NCI-H1417 treated with DMSO at 0.1 percent for 48 hours (cell line): ENCODE measurements around the gene MYH8.

Experiments used
- DNase-seq: peaks from one replicate; lab custom pipeline; 2025; lab: John Stamatoyannopoulos, UW

Gene MYH8

GRCh38 chr17:10421900-10422542, at the start of gene MYH8:
Gene MYH8, minus strand, starts transcription at chr17:10421950. Its CDS starts 1,723 bp downstream, at chr17:10420227.
- DNase-seq = no peak

GRCh38 chr17:10469459-10469858, 47.7 kb upstream of the MYH8 start, which contains the start of gene MYH4:
Gene MYH4, minus strand, starts transcription at chr17:10469559. Its CDS starts 2,814 bp downstream, at chr17:10466745.
- DNase-seq = no peak

GRCh38 chr17:10463402-10463801, 41.7 kb upstream of the MYH8 start:
- DNase-seq = no peak

- no peak for DNase-seq
Measured at GRCh38 chr17:10460062-10460461, 38.3 kb upstream of the MYH8 start.

DNA sequence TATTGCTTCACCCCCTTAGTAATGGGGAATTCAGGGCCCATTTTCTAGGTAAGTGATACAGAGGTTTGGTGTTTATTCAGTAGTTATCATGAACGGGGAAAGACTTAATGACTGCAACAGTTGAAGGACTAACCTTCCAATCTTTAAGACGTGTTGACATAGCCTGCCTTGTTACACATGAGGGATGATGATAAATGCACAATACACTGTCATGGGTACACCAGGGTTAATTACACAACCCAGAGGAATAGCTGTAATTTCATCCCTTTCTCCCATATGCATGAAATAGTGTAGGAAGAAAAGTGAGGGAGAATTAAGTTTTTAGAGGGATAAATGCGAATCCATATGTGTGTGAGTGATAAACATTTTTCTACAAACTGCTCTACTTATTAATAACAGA, 37.0 kb upstream of the MYH8 start:
- no peak for DNase-seq

GRCh38 chr17:10457952-10458351, 36.2 kb upstream of the MYH8 start:
- DNase-seq = no peak

- DNase-seq = no peak
Measured at GRCh38 chr17:10447026-10447931, 25.5 kb upstream of the MYH8 start.

GRCh38 chr17:10439816-10440215, 18.1 kb upstream of the MYH8 start:
- DNase-seq = no peak

DNA sequence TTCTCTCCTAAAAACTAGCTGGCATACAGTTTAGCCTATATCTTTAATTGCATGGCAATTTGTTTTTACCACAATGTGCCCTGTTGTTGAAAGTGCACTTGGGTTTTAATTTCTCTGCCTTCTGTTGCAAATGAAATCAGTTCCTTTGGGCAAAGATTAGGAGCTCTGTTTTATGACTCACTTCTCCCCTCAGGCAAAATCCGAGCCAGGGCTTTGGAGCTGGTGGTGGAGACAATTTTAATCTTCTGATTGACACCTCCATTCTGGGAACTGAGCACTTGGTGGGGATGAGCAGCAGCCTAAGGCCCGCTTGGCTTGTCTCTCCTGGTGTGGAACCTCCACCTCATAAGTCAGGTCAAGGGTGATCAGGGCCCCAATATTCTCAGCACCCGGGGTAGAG, 13.3 kb upstream of the MYH8 start:
- DNase-seq = no peak

GRCh38 chr17:10429421-10430045, 7.8 kb upstream of the MYH8 start:
- DNase-seq = no peak

DNA sequence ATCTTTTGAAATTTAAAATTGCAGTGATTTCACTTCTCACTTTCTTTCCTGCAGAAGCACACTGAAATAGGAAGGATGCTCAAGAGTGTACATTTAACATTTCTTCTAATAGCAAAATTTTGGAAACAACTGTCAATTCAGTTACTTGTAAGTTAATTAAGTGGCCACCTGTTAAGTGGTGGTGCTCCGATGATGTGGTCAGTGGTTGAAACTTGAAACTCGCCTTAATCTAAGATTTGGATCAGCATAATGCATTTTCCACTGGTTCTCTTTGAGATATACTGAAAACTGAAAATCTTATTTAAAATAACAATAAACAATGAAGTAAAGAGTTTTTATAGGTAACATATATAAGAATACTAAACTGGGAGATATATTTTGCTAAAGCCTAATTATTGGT, 7.0 kb upstream of the MYH8 start:
- DNase-seq = no peak

DNA sequence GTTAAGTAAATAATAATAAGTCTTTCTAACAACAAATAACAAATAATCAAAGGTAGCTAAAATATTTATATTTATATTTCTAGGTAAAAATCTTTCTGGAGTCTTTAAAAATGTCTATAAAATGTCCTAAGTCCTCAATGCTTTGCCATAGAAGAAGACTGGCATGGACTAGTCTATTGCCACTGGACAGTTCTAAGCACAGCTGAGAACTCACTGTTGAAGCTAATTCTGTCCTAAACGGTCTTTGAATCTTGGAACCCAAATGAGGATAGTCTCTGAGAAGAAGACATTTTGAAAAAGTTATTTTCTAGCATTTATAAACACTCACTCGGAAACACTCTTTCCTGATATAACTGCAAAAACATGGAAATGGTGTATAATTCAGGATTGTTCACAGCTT, 539 bp downstream of the MYH8 start:
- DNase-seq = no peak

DNA sequence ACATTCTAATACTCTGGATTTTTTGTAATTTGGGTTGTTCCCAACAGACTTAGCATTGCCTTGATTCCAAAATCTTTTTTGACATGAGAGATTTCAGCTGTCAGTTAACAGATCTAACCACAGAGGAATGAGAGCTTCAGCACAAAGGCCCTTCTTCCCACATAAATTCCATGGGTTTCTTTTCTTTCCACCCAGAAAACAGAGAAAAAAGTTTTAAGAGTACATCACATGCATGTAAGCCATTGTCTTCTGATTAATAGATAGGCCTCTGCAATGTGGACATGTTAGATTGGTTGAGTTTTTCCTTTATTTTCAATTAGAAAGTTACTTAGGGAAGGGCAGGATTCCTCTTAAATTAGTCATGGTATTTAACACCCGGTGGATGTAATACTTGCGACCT, 939 bp downstream of the MYH8 start:
- no peak for DNase-seq

DNA sequence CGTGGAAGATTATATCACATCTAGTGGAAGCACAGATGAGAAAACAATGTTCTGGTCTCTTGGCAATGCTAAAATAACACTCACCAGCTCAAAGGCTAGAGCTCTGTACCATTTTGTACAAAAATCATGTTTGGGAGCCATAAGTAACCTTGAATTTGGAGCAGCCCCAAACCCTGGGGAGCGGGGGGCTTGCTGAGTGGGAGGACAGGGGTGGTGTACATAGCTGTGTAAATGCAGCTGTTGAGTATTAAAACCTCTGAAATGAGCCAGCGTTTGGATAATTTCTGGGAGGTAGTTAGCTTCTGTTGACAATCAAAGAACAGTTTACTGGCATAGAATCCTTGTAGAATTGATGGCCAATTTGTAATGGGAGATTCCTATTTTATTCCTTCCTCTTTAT, 4.3 kb downstream of the MYH8 start:
- DNase-seq = no peak

GRCh38 chr17:10415161-10415560, 6.6 kb downstream of the MYH8 start:
- DNase-seq = no peak

- DNase-seq = no peak
Measured at GRCh38 chr17:10403589-10403988, 18.2 kb downstream of the MYH8 start.

DNA sequence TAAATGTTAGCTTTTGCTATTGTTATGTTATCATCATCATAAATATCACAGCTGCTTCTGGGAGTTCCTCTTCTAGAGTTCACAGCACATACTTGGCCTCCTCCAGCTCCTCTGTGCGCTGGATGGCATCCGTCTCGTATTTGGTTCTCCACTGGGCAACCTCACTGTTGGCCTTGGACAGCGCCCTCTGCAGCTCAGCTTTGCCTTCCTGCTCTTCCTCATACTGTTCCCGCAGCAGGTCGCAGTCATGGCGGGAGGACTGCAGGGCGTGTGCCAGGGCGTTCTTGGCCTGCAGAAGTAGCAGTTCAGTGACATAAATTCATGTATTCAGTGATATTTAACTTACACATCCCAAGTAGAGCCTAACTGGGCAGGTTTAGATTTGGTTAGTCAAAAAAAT, 23.4 kb downstream of the MYH8 start:
- DNase-seq = no peak

DNA sequence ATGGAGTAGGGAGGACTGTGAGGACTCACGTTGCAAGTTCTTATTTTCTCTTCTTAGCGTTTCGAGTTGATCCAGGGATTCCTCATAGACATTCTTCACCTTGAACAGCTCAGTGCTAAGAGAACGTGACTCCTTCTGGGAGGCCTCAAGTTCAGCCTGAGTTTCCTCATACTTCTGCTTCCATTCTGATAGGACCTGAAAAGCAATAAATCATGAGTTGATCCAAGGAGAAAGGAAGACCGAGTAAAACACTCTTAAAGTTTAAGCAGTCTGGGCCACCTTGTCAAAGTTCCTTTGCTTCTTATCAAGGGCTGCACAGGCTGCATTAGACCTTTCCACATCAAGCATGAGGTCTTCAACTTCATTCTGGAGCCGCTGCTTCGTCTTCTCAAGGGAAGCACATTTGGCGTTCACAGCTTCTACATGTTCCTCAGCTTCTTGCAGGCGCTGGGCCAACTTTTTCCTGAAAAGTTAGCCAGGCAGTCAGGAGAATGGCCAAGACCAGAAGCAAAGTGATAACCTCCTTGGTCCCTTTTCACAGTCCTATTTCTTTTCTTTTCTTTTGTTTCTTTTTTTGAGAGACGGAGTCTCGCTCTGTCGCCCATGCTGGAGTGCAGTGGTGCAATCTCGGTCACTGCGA, 25.1 kb downstream of the MYH8 start:
- no peak for DNase-seq

DNA sequence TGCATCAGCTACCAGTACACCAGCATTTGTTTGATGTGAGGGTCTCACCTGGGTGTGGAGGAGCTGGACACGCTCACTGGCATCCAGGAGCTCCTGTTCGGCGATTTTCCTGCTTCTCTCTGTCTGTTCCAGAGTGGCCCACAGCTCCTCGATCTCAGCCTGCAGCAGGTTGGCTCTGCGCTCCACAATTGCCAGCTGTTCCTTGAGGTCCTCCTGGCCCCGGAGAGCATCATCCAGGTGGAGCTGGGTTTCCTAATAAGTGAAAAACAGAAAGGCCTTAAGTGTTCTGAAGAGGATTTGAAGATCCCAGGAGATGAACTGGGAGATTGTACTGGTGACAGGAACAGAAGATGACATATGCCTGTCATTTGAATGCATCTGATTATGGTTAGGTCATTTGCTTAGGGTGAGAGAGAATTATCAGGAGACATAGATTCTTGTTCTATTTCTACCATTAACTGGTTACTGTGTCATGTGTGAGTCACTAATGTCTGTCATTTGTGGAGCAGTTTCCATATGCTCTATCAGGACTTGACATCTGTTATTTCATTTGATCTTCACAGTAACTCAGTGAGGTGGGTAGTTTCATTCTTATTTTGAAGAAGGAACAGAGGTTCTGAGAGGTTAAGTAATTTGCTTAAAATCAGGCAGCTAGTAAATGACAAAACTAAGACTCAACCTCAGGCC, 27.4 kb downstream of the MYH8 start:
- DNase-seq = no peak

DNA sequence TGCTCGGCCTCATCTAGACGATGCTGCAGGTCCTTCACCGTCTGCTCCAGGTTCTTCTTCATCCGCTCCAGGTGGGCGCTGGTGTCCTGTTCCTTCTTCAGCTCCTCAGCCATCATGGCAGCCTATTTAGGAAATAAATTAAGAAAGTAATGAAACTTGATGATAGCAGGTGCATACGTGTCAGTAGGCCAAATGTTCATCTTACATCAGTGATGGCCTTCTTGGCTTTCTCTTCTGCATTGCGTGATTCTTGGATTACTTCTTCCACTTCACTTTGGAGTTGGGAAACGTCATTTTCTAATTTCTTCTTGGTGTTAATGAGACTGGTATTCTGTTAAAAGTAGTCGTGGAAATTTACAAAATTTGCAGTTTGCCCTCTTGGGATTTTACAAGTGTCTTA, 28.9 kb downstream of the MYH8 start:
- no peak for DNase-seq

DNA sequence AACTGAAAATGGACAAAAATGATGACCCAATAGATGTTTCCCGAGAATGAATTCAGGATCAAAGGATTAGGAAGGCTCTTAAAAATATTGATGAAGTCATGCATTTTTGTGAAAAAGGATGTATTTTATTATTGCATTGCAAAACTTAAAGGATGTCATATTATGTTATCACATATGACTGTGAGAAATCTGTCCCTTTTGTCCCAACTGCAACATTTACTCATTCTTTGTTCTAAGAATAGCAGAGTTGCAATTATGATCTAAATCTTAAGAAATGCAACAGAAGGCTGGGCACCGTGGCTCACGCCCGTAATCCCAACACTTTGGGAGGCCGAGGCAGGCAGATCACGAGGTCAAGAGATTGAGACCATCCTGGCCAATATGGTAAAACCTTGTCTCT, 35.9 kb downstream of the MYH8 start:
- DNase-seq = no peak

- no peak for DNase-seq
Measured at GRCh38 chr17:10384175-10384574, 37.6 kb downstream of the MYH8 start.
